ENCODE results near the gene MLIP. TPM values are rescaled to one million over a fixed set of nuclear protein-coding genes. Genes with fewer than 3 reads are reported as not detected.

Gene MLIP
- total RNA-seq, 2 experiments from 2014 or later, result not detected

DNA sequence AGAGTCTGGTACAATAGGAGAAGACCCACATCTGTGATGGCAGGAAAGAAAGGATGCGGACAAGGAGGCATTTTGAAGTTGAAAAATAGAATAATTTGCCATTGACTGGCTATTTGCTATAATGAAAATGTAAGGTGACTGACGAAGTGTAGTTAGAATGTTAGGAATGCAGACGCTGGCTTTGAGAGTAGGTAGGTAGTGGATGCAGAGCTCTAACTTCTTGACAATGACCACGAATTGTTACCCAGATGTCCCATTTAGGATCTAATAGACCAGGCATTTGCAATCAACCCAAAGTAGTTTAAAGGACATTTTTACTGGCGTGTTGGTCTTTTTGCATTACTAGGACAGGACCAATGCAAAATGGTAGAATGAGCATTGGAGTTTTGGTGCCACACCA, 14.2 kb downstream of the MLIP start:
- no peaks in the 10 kb centered on the region for H3K9me3 Mint-ChIP-seq
- H3K36me3 Mint-ChIP-seq (ENCODE audit: low read depth), result no peaks in the 10 kb centered on the region
- H3K4me1 Mint-ChIP-seq (ENCODE audit: low read depth), result no peaks in the 10 kb centered on the region
- no peaks in the 10 kb centered on the region for H3K27me3 Mint-ChIP-seq
- ATAC-seq (no peak), DNase-seq (no peak)
- ChIA-PET CTCF (no interaction called here), POLR2A (no interaction called here)
- TF ChIP-seq, protein P1, sequence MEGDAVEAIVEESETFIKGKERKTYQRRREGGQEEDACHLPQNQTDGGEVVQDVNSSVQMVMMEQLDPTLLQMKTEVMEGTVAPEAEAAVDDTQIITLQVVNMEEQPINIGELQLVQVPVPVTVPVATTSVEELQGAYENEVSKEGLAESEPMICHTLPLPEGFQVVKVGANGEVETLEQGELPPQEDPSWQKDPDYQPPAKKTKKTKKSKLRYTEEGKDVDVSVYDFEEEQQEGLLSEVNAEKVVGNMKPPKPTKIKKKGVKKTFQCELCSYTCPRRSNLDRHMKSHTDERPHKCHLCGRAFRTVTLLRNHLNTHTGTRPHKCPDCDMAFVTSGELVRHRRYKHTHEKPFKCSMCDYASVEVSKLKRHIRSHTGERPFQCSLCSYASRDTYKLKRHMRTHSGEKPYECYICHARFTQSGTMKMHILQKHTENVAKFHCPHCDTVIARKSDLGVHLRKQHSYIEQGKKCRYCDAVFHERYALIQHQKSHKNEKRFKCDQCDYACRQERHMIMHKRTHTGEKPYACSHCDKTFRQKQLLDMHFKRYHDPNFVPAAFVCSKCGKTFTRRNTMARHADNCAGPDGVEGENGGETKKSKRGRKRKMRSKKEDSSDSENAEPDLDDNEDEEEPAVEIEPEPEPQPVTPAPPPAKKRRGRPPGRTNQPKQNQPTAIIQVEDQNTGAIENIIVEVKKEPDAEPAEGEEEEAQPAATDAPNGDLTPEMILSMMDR (IDR thresholded peaks at IDR 0.05), result no peak
- intact Hi-C loops (cut with micrococcal nuclease), result no loop called here
- H3K4me3 Mint-ChIP-seq, result no peak overlapping the region
- H3K27ac Mint-ChIP-seq, result no peak overlapping the region

DNA sequence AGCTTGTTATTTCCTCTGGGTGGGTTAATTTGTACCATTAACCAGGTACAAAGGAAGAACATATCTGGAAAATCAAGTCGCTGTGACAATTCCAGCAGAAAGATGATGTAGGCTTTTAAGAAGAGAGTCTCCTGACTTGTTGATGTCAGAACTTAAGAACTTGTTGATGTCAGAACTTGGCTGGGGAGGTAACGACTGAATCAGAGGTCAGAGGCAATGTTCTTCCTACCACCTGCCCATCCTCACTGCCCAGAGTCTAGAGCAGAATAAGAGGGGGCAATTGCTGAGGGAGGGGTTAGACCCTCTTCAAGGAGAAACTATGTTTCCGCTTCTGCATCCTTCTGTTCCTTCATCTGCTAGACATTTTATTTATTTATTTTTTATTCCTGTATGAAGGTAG, 18.9 kb downstream of the MLIP start:
- ChIA-PET POLR2A (no interaction called here), CTCF (no interaction called here)
- no peak for DNase-seq
- no peak overlapping the region for H3K27ac Mint-ChIP-seq
- no peak for ATAC-seq
- H3K4me3 Mint-ChIP-seq, result no peak overlapping the region
- H3K9me3 Mint-ChIP-seq, result no peaks in the 10 kb centered on the region
- TF ChIP-seq, protein P1 (IDR thresholded peaks at IDR 0.05), result no peak
- no peaks in the 10 kb centered on the region for H3K27me3 Mint-ChIP-seq
- H3K36me3 Mint-ChIP-seq (ENCODE audit: low read depth), result no peaks in the 10 kb centered on the region
- intact Hi-C loops (cut with micrococcal nuclease), result no loop called here
- no peaks in the 10 kb centered on the region for H3K4me1 Mint-ChIP-seq (ENCODE audit: low read depth)

DNA sequence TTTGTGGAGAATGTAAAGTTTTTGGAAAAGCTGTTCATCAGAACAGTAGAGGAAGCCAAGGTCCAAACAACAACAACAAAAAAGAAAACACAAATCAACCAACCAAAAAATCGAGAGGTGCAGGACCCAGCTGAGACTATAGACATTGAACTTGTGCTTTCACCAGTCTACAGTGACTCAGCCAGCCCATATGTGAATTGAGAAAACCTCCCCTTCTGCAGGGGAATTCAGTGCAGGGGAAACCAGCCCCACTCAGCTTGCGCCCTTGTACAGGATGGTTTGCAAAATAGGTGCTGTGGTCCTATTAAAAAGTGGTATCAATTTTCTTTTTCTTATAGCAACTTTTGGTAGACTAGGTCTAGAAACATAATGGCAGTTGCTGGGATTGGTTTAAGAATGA, 21.3 kb downstream of the MLIP start:
- Mint-ChIP-seq H3K27ac (no peak overlapping the region), H3K27me3 (no peaks in the 10 kb centered on the region), H3K9me3 (peaks cover under 1% of the 10 kb centered on the region), H3K36me3 (ENCODE audit: low read depth) (no peaks in the 10 kb centered on the region), H3K4me1 (ENCODE audit: low read depth) (no peaks in the 10 kb centered on the region), H3K4me3 (no peak overlapping the region)
- CTCF ChIA-PET, result no interaction called here
- ATAC-seq, result no peak
- DNase-seq, result no peak
- TF ChIP-seq, protein P1 (IDR thresholded peaks at IDR 0.05), result no peak
- POLR2A ChIA-PET, result no interaction called here
- intact Hi-C loops (cut with micrococcal nuclease), result no loop called here

DNA sequence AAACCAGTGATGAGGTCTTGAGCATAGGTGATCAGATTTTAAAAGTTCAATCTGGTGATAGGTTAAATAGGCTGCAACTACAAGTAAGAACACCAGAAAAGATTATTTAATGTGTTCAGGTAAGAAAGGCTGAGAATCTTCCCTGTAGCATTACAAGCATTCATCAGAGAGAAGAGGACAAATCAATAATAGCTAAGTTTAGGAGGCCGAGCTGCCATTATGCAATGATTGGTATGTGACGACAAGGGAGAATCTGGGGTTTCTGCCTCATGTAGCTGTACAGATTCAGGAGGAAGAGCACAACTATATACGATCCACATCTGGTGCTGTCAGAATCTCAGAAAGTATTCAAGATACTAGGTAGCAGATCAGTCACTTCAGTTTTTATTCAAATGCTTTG, 21.9 kb downstream of the MLIP start:
- H3K27ac Mint-ChIP-seq, result no peak overlapping the region
- intact Hi-C loops (cut with micrococcal nuclease), result no loop called here

DNA sequence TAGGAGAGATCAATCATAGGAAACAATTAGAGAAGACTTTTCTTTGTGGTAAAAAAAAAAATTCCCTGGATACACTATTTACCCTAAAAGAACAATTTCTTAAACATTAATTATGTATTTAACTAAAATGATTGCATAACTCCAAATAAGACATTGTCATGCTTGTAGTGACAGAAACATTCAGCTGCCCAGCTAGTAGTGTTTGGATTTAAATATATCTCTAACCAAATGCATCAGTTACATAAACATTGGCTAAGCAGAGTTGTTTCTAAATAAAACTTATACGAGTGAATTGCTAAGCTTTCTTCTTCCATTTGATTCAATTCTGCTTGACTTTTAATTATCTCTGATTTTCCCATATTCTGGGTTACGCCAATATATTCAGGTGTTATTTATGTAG, 23.7 kb downstream of the MLIP start:
- Mint-ChIP-seq H3K27me3 (no peaks in the 10 kb centered on the region), H3K4me1 (ENCODE audit: low read depth) (no peaks in the 10 kb centered on the region), H3K36me3 (ENCODE audit: low read depth) (no peaks in the 10 kb centered on the region), H3K9me3 (peaks cover 2% of the 10 kb centered on the region), H3K4me3 (no peak overlapping the region), H3K27ac (no peak overlapping the region)
- TF ChIP-seq, protein P1 (IDR thresholded peaks at IDR 0.05), result no peak
- intact Hi-C loops (cut with micrococcal nuclease), result no loop called here
- CTCF ChIA-PET, result no interaction called here
- no peak for ATAC-seq
- DNase-seq, result no peak
- POLR2A ChIA-PET, result no interaction called here

More for the DNA sequence above, 21.9 kb downstream of the MLIP start:
- Mint-ChIP-seq H3K27me3 (no peaks in the 10 kb centered on the region), H3K9me3 (peaks cover 2% of the 10 kb centered on the region), H3K36me3 (ENCODE audit: low read depth) (no peaks in the 10 kb centered on the region), H3K4me1 (ENCODE audit: low read depth) (no peaks in the 10 kb centered on the region), H3K4me3 (no peak overlapping the region)
- ATAC-seq (no peak), DNase-seq (no peak)
- POLR2A ChIA-PET, result no interaction called here
- TF ChIP-seq, protein P1 (IDR thresholded peaks at IDR 0.05), result no peak
- CTCF ChIA-PET, result no interaction called here

Measured in activated CD8-positive, alpha-beta T cell treated with anti-CD3 and anti-CD28 coated beads for 36 hours (primary cell).